Stimulated activated effector memory CD8-positive, alpha-beta T cell treated with anti-CD3 and anti-CD28 coated beads, Interleukin-12 subunit alpha, Interleukin-12 subunit beta, amount 100 ng/mL, for 72 hours (primary cell): ENCODE results near the gene ARVCF.
A peak's percentile ranks its signal among the peaks of the same experiment; 100 is the strongest.

ENCODE experiments used
- ATAC-seq: fragments of 150-1000 bp; cut with Tn5 transposase; 2 replicates; pipeline ENCODE4 v1.10.0; 2021
- DNase-seq, 2 donors: peaks; one replicate each; pipeline ENCODE4 v3.0.0; 2021 to 2022; ENCODE audit warnings: low spot score in 2 of 2
- H3K27ac Mint-ChIP-seq: one replicate; pipeline ENCODE4 v1.8.0; 2022; ENCODE audit warnings: mild to moderate bottlenecking, mixed read lengths
- H3K36me3 Mint-ChIP-seq: one replicate; pipeline ENCODE4 v1.8.0; 2022; ENCODE audit warnings: mild to moderate bottlenecking, mixed read lengths
- H3K4me1 Mint-ChIP-seq: one replicate; pipeline ENCODE4 v1.8.0; 2022; ENCODE audit warnings: mixed read lengths
- H3K4me3 Mint-ChIP-seq: one replicate; pipeline ENCODE4 v1.8.0; 2022; ENCODE audit warnings: mild to moderate bottlenecking, mixed read lengths
- H3K9me3 Mint-ChIP-seq: one replicate; pipeline ENCODE4 v1.8.0; 2022; ENCODE audit warnings: mixed read lengths

Gene ARVCF

DNA sequence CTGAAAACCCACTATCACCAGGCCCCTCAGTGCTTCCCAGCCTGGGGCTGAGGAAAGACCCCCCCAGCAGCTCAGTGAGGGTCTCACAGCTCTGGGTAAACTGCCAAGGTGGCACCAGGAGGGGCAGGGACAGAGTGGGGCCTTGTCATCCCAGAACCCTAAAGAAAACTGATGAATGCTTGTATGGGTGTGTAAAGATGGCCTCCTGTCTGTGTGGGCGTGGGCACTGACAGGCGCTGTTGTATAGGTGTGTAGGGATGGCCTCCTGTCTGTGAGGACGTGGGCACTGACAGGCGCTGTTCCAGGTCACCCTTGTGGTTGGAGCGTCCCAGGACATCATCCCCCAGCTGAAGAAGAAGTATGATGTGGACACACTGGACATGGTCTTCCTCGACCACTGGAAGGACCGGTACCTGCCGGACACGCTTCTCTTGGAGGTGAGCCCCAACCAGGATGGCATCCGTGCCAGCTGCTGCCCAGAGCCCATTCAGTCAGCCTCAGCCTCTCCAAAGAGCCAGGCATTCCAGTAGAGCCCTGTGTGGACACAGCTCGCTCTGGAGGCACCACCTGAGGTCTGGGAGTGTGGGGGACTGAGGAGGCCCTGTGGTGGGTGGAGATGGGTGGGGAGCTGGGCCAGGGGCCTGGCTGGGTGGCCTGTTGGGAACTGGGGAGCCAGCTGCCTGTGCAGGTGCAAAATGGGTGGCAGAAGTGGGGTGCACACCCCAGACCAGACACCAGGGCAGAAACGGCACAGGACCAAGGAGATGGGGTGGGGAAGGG, 52.6 kb downstream of the ARVCF start:
- Mint-ChIP-seq H3K4me3 (no peak overlapping the region), H3K4me1 (peaks cover 18% of the 10 kb centered on the region), H3K27ac (no peak overlapping the region), H3K36me3 (peaks cover 23% of the 10 kb centered on the region), H3K9me3 (no peaks in the 10 kb centered on the region)
- ATAC-seq (no peak), DNase-seq (no peak)

DNA sequence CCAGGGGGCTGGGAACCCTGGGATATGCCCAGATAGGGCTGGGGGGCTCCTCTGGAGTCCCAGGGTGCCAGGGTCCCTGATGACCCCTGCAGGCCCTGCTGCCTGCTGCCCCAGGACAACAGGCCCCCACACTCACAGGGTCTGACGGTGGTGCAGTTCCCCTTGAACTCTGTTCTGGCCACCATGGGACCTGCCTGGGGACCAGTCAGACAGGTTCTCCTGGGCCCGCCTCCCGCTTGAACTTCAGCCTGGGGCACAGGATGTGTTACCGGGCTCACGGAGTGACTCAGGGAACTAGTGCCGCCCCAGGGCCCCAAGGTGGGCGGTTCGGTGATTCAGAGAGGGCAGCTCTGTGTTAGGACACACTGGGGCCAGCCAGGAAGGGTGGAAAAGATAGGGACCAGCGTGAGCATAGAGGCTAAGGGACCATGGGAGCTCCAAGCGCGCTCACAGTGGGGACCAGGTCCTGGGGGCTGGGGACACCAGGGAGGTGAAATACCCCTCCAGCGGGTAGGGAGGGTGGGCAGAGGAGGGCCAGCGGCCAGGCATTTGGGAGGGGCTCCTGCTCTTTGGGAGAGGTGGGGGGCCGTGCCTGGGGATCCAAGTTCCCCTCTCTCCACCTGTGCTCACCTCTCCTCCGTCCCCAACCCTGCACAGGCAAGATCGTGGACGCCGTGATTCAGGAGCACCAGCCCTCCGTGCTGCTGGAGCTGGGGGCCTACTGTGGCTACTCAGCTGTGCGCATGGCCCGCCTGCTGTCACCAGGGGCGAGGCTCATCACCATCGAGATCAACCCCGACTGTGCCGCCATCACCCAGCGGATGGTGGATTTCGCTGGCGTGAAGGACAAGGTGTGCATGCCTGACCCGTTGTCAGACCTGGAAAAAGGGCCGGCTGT, 53.5 kb downstream of the ARVCF start:
- ATAC-seq (peak; percentile 90), DNase-seq (no peak)
- Mint-ChIP-seq H3K4me1 (peaks cover 18% of the 10 kb centered on the region), H3K9me3 (no peaks in the 10 kb centered on the region), H3K27ac (peak overlapping the region; percentile 60), H3K36me3 (peaks cover 23% of the 10 kb centered on the region), H3K4me3 (no peak overlapping the region)

DNA sequence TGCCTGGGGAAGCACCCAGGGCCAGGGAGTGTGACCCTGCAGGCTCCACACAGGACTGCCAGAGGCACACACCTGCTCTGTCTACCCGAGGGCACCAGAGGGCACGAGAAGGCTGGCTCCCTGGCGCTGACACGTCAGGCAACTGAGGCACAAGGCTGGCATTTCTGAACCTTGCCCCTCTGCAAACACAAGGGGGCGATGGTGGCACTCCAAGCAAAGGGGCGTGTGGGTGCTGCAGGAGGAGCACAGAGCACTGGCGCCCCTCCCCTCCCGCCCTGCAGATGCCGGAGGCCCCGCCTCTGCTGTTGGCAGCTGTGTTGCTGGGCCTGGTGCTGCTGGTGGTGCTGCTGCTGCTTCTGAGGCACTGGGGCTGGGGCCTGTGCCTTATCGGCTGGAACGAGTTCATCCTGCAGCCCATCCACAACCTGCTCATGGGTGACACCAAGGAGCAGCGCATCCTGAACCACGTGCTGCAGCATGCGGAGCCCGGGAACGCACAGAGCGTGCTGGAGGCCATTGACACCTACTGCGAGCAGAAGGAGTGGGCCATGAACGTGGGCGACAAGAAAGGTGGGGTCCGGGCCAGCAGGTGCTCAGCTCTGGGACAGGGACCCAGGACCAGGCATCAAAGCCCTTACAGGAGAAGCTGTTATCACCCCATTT, 54.2 kb downstream of the ARVCF start:
- peaks cover 23% of the 10 kb centered on the region for H3K36me3 Mint-ChIP-seq
- H3K4me1 Mint-ChIP-seq, result peaks cover 18% of the 10 kb centered on the region
- H3K4me3 Mint-ChIP-seq, result no peak overlapping the region
- peak overlapping the region; percentile 60 for H3K27ac Mint-ChIP-seq
- ATAC-seq (peak; percentile 66), DNase-seq (no peak)
- H3K9me3 Mint-ChIP-seq, result no peaks in the 10 kb centered on the region

DNA sequence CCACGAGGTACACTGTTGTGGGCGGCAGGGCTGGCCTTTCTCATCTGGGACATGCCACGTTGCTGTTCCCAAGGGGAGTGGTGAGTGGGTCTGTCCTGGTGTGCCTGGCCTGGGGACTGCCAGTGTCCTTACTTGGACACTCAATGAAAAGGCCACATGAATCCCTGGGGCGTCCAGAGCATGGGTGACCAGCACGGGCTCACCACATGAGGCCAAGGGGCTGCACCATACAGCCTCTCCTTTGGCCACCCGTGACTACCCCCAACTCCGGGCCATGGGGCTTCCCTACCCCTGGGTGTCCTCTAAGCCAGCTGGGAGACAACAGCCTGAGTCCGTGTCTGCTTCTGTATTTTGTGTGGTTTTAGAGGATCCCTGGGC, 54.8 kb downstream of the ARVCF start:
- peaks cover 18% of the 10 kb centered on the region for H3K36me3 Mint-ChIP-seq
- no peaks in the 10 kb centered on the region for H3K9me3 Mint-ChIP-seq
- H3K4me1 Mint-ChIP-seq, result peaks cover 13% of the 10 kb centered on the region
- no peak for ATAC-seq
- peak overlapping the region; percentile 74 for H3K27ac Mint-ChIP-seq
- H3K4me3 Mint-ChIP-seq, result no peak overlapping the region
- no peak for DNase-seq

DNA sequence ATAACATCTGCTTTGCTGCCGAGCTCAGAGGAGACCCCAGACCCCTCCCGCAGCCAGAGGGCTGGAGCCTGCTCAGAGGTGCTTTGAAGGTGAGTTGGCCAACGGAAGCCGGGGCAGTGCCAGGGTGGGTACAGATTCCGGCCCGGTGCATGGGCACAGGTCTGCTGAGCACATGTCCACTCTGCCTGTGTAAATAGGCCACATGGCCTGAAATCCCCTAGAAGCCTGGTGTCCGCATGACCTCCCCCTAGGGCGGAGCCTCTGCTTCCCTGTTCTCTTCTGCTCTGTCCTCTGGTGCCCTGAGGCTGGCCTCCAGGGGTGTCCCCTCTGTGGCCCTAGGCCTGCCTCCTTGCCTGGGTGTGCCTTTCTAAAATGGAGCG, 55.4 kb downstream of the ARVCF start:
- Mint-ChIP-seq H3K4me1 (peaks cover 12% of the 10 kb centered on the region), H3K9me3 (no peaks in the 10 kb centered on the region), H3K27ac (peak overlapping the region; percentile 74), H3K4me3 (no peak overlapping the region), H3K36me3 (peaks cover 11% of the 10 kb centered on the region)
- ATAC-seq (no peak), DNase-seq (no peak)

DNA sequence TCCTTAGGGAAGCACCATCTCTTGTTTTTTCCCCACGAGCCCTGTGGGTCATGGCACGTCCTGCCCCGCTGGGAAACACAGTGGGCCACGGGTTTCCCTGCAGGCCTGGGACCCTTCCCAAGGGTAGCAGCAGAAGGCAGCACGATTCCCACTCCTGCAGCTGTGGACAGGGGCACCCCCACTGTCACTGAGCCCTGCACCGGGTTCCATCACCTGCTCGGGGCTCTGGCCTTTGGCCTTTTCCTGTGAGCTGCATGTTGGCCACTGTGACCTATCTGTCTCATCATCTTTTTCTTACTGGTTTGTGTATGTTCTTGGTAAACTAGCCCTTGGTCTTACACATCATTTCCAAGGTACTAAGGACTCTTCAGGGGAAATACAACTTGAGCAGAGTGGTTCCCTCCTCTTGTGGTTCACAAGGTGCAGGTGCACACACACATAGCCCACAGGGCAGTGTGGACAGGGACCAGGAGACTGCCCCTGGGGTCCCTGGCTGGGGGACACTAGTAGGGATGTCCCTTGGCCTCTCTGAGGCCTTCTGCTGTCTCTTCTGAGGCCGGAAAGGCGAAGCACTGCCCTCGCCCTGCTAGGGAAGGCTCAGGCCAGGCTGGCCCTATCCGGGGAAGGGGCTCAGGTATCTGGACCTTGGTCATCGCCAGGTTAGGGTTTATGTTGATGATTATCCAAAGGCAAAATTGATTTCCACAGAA, 56.0 kb downstream of the ARVCF start:
- peaks cover 14% of the 10 kb centered on the region for H3K4me1 Mint-ChIP-seq
- no peak for DNase-seq
- H3K27ac Mint-ChIP-seq, result no peak overlapping the region
- ATAC-seq, result no peak
- peaks cover 11% of the 10 kb centered on the region for H3K36me3 Mint-ChIP-seq
- no peak overlapping the region for H3K4me3 Mint-ChIP-seq
- no peaks in the 10 kb centered on the region for H3K9me3 Mint-ChIP-seq

DNA sequence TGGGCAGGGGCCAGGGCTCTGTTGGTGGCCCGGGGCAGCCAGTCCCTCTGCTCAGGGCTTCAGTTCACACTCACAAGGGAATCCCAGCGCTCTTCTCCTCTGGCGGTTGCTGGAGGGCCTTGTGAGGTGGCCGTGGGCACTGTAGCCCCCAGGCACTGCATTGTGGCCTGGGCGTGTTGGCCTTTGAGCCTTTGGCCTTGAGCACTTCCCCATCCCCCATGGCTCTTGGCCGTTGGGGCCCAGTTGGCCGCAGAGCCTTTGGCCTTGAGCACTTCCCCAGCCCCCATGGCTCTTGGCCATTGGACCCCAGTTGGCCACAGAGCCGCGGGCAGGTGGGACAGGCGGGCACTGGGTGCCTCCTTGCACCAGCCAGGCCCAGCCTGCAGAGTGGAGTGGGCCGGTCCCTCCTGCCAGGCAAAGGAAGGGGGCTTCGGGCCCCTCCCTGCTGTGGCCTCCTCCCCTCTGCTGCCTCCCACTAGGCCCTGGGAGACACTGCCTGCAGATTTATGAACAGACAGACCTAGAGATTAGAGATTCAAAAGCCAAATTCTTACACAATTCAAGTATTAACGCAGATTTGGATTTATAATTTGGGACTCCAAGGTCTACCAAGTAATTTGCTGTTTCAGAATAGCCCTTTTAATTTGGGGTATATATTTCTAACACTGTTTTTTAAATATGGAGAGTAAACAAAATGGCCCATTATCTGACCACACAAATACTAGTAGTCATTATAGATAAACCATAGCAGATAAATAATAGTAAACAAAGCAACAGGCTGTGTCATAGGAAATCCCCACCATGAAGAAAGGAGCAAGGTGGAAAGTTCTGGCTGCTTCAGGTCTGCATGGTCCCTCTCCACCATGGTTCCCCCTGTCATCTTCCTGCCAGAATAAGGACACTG, 56.8 kb downstream of the ARVCF start:
- H3K27ac Mint-ChIP-seq, result no peak overlapping the region
- ATAC-seq (no peak), DNase-seq (no peak)
- H3K4me1 Mint-ChIP-seq, result peaks cover 22% of the 10 kb centered on the region
- H3K4me3 Mint-ChIP-seq, result no peak overlapping the region
- H3K9me3 Mint-ChIP-seq, result no peaks in the 10 kb centered on the region
- peaks cover 12% of the 10 kb centered on the region for H3K36me3 Mint-ChIP-seq

DNA sequence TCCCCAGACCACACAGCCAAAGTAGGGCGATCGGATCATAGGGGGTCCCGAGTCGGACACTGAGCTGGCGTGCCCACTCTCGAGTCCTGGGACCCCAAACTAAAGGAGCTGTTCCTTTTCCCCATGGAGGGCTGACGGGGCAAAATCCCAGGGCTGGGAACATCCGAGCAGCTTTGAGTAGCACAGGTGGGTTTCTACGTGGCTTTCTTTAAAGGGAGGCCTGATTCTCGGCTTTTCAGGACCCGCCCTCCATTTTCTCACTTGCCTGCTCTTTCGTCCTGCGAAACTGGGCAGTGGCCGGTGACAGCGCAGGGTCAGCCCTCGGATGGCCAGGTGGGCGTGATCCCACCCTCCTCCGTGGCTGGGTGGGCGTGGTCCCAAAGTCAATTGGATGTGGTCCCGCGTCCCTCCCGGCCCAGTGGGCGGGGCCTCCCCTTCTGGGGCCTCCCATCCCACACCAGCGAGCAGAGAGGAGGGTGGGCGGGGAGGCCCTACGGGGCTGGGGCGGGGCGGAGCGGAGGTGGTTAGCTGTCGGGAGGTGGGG, 57.5 kb downstream of the ARVCF start:
- Mint-ChIP-seq H3K4me3 (no peak overlapping the region), H3K27ac (no peak overlapping the region), H3K4me1 (peaks cover 30% of the 10 kb centered on the region), H3K9me3 (no peaks in the 10 kb centered on the region), H3K36me3 (peaks cover 7% of the 10 kb centered on the region)
- ATAC-seq, result no peak
- no peak for DNase-seq

DNA sequence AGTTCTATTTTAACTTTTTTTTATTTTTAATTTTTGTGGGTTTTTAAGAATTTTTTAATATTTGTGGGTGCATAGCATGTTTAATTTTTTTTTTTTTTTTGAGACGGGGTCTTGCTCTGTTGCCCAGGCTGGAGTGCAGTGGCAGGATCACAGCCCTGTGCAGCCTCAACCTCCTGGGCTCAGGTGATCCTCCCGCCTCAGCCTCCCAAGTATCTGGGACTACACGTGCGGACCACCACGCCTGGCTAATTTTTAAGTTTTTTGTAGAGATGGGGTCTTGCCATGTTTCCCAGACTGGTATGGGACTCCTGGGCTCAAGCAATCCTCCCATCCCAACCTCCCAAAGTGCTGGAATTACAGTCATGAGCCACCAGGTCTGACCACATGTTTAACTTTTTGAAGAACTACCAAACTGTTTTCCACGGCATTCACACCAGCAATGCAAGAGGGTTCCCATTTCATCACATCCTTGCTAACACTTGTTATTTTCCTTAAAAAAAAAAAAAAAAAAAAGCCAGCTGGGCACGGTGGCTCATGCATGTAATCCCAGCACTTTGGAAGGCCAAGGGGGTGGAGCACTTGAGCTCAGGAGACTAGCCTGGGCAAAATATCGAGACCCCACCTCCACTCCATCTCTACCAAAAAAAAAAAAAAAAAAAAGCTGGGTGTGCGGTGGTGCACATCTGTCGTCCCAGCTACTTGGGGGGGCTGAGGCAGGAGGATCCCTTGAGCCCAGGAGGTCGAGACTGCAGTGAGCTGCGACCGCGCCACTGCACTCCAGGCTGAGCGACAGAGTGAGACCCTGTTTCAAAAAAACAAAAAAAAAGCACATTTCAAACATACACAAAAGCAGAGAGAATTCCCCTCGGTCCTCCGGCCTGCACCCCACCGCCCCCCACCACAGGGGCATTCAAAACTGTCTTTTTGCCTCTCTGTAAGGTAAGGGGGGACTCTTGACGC, 58.3 kb downstream of the ARVCF start:
- ATAC-seq (no peak), DNase-seq (no peak)
- Mint-ChIP-seq H3K4me1 (peaks cover 37% of the 10 kb centered on the region), H3K4me3 (no peak overlapping the region), H3K27ac (no peak overlapping the region), H3K36me3 (peaks cover 7% of the 10 kb centered on the region), H3K9me3 (no peaks in the 10 kb centered on the region)

DNA sequence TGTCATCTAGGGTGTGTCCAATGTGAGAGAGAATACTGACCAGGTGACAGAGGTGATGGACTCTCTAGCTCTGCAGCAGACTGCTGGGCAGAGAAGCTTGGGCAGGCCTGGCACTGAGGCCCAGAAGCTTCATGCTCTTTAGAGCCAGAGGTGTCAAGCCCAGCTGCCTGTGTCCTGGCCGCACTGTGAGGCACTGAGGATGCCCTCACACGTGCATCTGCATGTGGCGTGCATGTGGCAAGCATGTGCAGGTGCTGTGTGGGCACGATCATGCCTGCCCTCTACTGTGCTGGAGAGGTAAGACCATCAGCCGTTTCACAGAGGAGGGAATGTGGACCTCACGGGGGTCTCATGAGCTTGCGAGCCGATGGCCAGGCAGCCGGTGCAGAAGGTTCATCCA, 59.2 kb downstream of the ARVCF start:
- Mint-ChIP-seq H3K36me3 (peaks cover 7% of the 10 kb centered on the region), H3K4me3 (no peak overlapping the region), H3K9me3 (no peaks in the 10 kb centered on the region), H3K27ac (no peak overlapping the region), H3K4me1 (peaks cover 30% of the 10 kb centered on the region)
- ATAC-seq, result no peak
- DNase-seq, result no peak

DNA sequence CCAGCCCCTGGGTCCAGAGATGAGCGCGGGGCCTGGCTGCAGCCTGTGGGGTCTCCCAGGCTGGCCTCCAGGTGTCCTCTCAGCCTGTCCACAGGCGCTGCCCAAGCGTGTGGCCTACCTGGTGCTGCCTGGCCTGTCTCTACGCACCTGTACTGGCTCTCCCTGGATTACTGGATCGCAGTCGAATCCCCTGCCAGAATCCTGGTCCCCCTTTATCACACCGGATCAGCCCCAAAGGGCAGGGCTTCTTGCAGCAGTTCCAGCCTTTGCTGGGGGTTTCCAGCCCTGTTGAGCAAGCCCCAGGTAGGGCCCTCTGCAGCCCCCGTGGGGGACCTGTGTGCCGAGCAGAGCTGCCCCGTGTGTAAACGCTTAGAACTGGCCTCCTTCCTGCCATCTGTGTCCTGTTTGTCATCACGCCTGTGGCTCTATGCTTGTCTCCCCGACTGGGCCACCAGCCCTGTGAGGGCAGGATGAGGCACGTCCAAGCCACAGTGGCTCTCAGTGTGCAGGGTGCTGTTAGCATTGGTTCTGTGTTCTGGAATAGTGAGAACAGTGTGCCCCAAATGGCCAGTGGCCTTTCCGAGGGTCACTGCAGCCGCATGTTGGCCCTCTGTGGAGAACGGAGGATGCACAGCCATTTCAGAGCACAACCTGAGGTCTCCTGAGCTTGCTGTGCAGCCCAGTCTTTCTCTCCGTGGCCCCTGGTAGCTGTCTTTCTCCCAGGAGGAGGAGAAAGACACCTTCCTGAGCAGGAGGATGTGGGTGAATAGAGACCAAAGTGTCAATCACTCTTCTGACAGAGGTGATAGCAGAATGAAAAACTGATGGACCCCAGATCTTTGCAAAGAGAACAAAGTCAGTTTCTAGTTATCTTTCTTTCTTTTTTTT, 61.1 kb downstream of the ARVCF start:
- peak overlapping the region; percentile 92 for H3K27ac Mint-ChIP-seq
- DNase-seq, result peak in 1 of 2 donors; percentile 56
- ATAC-seq, result peak; percentile 78
- peaks cover 18% of the 10 kb centered on the region for H3K36me3 Mint-ChIP-seq
- peaks cover 34% of the 10 kb centered on the region for H3K4me1 Mint-ChIP-seq
- peak overlapping the region; percentile 36 for H3K4me3 Mint-ChIP-seq
- no peaks in the 10 kb centered on the region for H3K9me3 Mint-ChIP-seq

DNA sequence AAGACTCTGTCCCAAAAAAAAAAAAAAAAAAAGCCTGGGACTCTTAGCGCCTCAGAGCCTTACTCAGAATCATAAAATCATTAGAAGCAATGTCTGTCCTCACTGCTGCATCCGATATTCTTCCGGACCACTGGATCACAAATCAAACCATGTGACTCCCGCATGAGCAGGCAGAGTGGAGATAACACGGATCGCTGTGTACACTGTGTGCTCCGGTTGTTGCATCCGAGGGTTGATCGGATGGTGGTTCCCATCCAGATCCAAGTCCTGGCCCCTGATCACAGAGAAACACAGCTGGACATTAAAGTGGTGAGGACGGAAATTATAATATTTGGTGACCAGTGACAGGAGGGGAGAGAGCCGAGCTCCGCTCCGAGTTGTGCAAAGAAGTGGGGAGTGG, 65.3 kb downstream of the ARVCF start:
- no peak for DNase-seq
- Mint-ChIP-seq H3K36me3 (peaks cover 48% of the 10 kb centered on the region), H3K27ac (no peak overlapping the region), H3K9me3 (no peaks in the 10 kb centered on the region), H3K4me3 (no peak overlapping the region), H3K4me1 (peaks cover 45% of the 10 kb centered on the region)
- ATAC-seq, result no peak
